ENCODE results near the gene POLN.

The POLN gene

GRCh38 chr4:2272828-2273120 lies 30.9 kb upstream of the POLN start:
- H3K27me3 ChIP-seq (replicated peaks) = no peaks in the 10 kb centered on the region
- DNase-seq = no peak
- H3K27ac ChIP-seq = no peak overlapping the region
- H3K4me3 ChIP-seq (ENCODE audit: low read depth, low read length) = no peak overlapping the region
- no peaks in the 10 kb centered on the region for H3K36me3 ChIP-seq (replicated peaks)
- in situ Hi-C loops (cut with HindIII; ENCODE audit: low pct_ligation_motif_present, low sequenced_read_pairs) = no loop called here
- TF ChIP-seq CTCF (IDR thresholded peaks at IDR 0.05; ENCODE audit: low read depth, low read length, missing control alignments) = no peak

GRCh38 chr4:2272026-2272827 lies 30.3 kb upstream of the POLN start:
- no peak for DNase-seq
- Histone ChIP-seq H3K27me3 (replicated peaks) (no peaks in the 10 kb centered on the region), H3K27ac (no peak overlapping the region), H3K36me3 (replicated peaks) (no peaks in the 10 kb centered on the region), H3K4me3 (ENCODE audit: low read depth, low read length) (no peak overlapping the region)
- in situ Hi-C loops (cut with HindIII; ENCODE audit: low pct_ligation_motif_present, low sequenced_read_pairs) = no loop called here
- no peak for TF ChIP-seq CTCF (IDR thresholded peaks at IDR 0.05; ENCODE audit: low read depth, low read length, missing control alignments)

DNA sequence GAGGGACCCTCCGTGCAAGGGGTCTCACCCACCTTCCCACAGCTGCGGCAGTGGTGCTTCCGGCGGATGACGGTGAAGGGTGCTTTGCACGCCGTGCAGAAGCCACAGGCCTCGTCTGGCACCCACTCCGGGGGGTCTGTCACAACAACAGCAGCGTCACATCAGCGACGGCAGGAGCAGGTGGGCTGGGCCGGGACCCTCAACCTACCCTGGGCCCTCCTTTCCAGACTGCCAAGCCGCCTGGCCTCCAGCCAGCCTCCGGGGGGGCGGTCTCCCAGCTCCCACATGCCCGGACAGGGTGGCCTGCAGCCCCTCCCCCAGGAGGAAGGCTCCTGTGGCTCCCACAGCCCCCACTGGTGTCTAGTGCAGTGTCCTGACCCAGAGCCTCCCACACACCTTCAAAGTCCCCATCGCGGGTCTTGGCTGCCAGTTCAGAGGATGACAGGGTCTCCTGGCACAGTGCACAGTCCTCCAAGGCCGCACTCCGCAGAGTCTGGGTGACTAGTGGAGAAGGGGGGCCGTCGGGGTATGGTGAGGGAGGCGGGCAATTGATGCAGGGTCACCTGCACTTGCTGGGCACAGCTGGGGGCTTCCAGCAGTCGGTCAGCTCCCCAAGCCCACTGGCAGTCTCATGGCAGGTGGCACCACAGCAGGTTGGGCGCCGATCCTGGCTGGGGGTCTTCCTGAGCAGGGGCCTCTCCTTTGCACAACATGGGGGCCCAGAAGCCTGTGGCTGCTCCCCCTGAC lies 29.5 kb upstream of the POLN start:
- no peak for TF ChIP-seq CTCF (IDR thresholded peaks at IDR 0.05; ENCODE audit: low read depth, low read length, missing control alignments)
- in situ Hi-C loops (cut with HindIII; ENCODE audit: low pct_ligation_motif_present, low sequenced_read_pairs) = no loop called here

GRCh38 chr4:2270341-2271165 lies 28.6 kb upstream of the POLN start:
- no peaks in the 10 kb centered on the region for H3K36me3 ChIP-seq (replicated peaks)
- TF ChIP-seq CTCF (IDR thresholded peaks at IDR 0.05; ENCODE audit: low read depth, low read length, missing control alignments) = no peak
- H3K27ac ChIP-seq = no peak overlapping the region
- in situ Hi-C loops (cut with HindIII; ENCODE audit: low pct_ligation_motif_present, low sequenced_read_pairs) = no loop called here
- no peaks in the 10 kb centered on the region for H3K27me3 ChIP-seq (replicated peaks)
- DNase-seq = no peak
- no peak overlapping the region for H3K4me3 ChIP-seq (ENCODE audit: low read depth, low read length)

More for the DNA sequence above, 29.5 kb upstream of the POLN start:
- no peaks in the 10 kb centered on the region for H3K36me3 ChIP-seq (replicated peaks)
- H3K27me3 ChIP-seq (replicated peaks) = no peaks in the 10 kb centered on the region
- no peak overlapping the region for H3K4me3 ChIP-seq (ENCODE audit: low read depth, low read length)
- no peak overlapping the region for H3K27ac ChIP-seq
- DNase-seq = no peak

DNA sequence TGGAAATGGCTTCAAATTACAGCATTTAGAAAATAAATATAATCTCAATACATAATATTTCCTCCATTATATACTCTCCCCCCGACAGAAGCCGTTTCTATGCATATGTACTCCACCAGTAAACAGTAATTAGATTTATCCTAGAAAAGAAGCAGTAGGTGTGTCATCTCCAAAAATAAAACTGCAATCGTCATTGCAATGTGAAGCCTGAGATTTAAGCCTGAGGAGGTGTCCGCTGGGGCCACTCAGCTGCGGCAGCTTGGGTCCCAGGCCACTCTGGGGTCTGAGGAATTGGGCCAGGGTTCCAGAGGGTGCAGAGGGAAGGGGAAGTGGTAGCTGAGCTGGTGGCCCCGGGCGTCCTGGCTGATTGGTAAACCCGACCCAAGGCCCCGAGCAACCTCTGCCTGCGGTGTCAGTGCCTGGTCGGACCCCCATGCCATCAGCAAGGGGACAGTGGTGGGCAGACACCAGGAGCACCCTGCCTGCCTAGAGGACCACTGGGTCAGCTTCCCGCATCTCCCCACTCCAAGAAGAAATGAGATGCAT lies 27.8 kb upstream of the POLN start:
- in situ Hi-C loops (cut with HindIII; ENCODE audit: low pct_ligation_motif_present, low sequenced_read_pairs) = no loop called here
- Histone ChIP-seq H3K36me3 (replicated peaks) (no peaks in the 10 kb centered on the region), H3K4me3 (ENCODE audit: low read depth, low read length) (no peak overlapping the region), H3K27me3 (replicated peaks) (no peaks in the 10 kb centered on the region), H3K27ac (no peak overlapping the region)
- TF ChIP-seq CTCF (IDR thresholded peaks at IDR 0.05; ENCODE audit: low read depth, low read length, missing control alignments) = no peak
- no peak for DNase-seq

Measured in brain microvascular endothelial cell (primary cell).